ENCODE results near the gene GIMAP5. TPM values are rescaled to one million over a fixed set of nuclear protein-coding genes. Genes with fewer than 3 reads are reported as not detected.

The GIMAP5 gene
- total and polyA plus RNA-seq, 2 of the 13 experiments (the other 11 are each of a cell fraction or from before 2014, with no cell fraction given) = not detected

DNA sequence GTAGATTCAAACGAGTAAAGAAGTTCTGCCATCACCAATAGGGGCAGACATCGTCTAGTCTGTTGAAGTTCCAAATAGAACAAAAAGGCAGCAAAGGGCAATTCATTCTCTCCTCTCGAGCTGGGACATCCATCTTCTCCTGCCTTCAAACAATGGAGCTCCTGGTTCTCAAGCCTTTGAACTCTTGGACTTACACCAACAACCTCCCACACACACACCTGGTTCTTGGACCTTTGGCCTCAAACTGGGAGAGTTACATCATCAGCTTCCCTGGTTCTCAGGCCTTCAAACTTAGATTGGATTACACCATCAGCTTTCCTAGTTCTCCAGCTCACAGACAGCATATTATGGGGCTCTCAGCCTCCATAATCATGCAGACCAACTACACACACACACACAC, 9.8 kb upstream of the GIMAP5 start (continued):
- TF ChIP-seq NFKBIZ (CRISPR knock-in tag; IDR thresholded peaks at IDR 0.05) = no peak
- no peak for TF ChIP-seq PTBP1 (IDR thresholded peaks at IDR 0.05; ENCODE audit: low read depth, low read length, poor library complexity, severe bottlenecking)
- TF ChIP-seq CENPT (CRISPR knock-in tag; IDR thresholded peaks at IDR 0.05; ENCODE audit: low read depth) = no peak
- peak; percentile 58; the same call in 1 of the 2 replicates for TF ChIP-seq POGZ (CRISPR knock-in tag; IDR thresholded peaks at IDR 0.05)
- TF ChIP-seq, protein P1, sequence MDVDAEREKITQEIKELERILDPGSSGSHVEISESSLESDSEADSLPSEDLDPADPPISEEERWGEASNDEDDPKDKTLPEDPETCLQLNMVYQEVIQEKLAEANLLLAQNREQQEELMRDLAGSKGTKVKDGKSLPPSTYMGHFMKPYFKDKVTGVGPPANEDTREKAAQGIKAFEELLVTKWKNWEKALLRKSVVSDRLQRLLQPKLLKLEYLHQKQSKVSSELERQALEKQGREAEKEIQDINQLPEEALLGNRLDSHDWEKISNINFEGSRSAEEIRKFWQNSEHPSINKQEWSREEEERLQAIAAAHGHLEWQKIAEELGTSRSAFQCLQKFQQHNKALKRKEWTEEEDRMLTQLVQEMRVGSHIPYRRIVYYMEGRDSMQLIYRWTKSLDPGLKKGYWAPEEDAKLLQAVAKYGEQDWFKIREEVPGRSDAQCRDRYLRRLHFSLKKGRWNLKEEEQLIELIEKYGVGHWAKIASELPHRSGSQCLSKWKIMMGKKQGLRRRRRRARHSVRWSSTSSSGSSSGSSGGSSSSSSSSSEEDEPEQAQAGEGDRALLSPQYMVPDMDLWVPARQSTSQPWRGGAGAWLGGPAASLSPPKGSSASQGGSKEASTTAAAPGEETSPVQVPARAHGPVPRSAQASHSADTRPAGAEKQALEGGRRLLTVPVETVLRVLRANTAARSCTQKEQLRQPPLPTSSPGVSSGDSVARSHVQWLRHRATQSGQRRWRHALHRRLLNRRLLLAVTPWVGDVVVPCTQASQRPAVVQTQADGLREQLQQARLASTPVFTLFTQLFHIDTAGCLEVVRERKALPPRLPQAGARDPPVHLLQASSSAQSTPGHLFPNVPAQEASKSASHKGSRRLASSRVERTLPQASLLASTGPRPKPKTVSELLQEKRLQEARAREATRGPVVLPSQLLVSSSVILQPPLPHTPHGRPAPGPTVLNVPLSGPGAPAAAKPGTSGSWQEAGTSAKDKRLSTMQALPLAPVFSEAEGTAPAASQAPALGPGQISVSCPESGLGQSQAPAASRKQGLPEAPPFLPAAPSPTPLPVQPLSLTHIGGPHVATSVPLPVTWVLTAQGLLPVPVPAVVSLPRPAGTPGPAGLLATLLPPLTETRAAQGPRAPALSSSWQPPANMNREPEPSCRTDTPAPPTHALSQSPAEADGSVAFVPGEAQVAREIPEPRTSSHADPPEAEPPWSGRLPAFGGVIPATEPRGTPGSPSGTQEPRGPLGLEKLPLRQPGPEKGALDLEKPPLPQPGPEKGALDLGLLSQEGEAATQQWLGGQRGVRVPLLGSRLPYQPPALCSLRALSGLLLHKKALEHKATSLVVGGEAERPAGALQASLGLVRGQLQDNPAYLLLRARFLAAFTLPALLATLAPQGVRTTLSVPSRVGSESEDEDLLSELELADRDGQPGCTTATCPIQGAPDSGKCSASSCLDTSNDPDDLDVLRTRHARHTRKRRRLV (CRISPR knock-in tag; IDR thresholded peaks at IDR 0.05) = no peak
- TF ChIP-seq CCDC6 (CRISPR knock-in tag; IDR thresholded peaks at IDR 0.05) = no peak
- no peak for TF ChIP-seq MATR3 (CRISPR knock-in tag; IDR thresholded peaks at IDR 0.05)
- no peak for TF ChIP-seq RNF2 (conservative IDR thresholded peaks at IDR 0.05; ENCODE audit: low read depth)
- no peak for TF ChIP-seq ZNF879 (CRISPR knock-in tag; IDR thresholded peaks at IDR 0.05)
- no peak for TF ChIP-seq ZNF431 (CRISPR knock-in tag; IDR thresholded peaks at IDR 0.05; ENCODE audit: borderline replicate concordance, low read depth)
- TF ChIP-seq, protein P2, sequence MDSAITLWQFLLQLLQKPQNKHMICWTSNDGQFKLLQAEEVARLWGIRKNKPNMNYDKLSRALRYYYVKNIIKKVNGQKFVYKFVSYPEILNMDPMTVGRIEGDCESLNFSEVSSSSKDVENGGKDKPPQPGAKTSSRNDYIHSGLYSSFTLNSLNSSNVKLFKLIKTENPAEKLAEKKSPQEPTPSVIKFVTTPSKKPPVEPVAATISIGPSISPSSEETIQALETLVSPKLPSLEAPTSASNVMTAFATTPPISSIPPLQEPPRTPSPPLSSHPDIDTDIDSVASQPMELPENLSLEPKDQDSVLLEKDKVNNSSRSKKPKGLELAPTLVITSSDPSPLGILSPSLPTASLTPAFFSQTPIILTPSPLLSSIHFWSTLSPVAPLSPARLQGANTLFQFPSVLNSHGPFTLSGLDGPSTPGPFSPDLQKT (CRISPR knock-in tag; IDR thresholded peaks at IDR 0.05; ENCODE audit: borderline replicate concordance) = no peak
- no peak for TF ChIP-seq MTA1 (CRISPR knock-in tag; IDR thresholded peaks at IDR 0.05; ENCODE audit: borderline replicate concordance)
- no peak for TF ChIP-seq THYN1 (CRISPR knock-in tag; IDR thresholded peaks at IDR 0.05; ENCODE audit: borderline replicate concordance, low read depth)
- no peak for TF ChIP-seq ZNF724P (CRISPR knock-in tag; IDR thresholded peaks at IDR 0.05; ENCODE audit: borderline replicate concordance)
- TF ChIP-seq HNRNPH1 (optimal IDR thresholded peaks at IDR 0.05; ENCODE audit: low read depth, low read length) = no peak
- no peak for TF ChIP-seq ZNF780A (CRISPR knock-in tag; IDR thresholded peaks at IDR 0.05)
- peak; percentile 54; the same call in 1 of the 2 replicates for TF ChIP-seq TARDBP (CRISPR knock-in tag; IDR thresholded peaks at IDR 0.05)
- TF ChIP-seq, protein P3, sequence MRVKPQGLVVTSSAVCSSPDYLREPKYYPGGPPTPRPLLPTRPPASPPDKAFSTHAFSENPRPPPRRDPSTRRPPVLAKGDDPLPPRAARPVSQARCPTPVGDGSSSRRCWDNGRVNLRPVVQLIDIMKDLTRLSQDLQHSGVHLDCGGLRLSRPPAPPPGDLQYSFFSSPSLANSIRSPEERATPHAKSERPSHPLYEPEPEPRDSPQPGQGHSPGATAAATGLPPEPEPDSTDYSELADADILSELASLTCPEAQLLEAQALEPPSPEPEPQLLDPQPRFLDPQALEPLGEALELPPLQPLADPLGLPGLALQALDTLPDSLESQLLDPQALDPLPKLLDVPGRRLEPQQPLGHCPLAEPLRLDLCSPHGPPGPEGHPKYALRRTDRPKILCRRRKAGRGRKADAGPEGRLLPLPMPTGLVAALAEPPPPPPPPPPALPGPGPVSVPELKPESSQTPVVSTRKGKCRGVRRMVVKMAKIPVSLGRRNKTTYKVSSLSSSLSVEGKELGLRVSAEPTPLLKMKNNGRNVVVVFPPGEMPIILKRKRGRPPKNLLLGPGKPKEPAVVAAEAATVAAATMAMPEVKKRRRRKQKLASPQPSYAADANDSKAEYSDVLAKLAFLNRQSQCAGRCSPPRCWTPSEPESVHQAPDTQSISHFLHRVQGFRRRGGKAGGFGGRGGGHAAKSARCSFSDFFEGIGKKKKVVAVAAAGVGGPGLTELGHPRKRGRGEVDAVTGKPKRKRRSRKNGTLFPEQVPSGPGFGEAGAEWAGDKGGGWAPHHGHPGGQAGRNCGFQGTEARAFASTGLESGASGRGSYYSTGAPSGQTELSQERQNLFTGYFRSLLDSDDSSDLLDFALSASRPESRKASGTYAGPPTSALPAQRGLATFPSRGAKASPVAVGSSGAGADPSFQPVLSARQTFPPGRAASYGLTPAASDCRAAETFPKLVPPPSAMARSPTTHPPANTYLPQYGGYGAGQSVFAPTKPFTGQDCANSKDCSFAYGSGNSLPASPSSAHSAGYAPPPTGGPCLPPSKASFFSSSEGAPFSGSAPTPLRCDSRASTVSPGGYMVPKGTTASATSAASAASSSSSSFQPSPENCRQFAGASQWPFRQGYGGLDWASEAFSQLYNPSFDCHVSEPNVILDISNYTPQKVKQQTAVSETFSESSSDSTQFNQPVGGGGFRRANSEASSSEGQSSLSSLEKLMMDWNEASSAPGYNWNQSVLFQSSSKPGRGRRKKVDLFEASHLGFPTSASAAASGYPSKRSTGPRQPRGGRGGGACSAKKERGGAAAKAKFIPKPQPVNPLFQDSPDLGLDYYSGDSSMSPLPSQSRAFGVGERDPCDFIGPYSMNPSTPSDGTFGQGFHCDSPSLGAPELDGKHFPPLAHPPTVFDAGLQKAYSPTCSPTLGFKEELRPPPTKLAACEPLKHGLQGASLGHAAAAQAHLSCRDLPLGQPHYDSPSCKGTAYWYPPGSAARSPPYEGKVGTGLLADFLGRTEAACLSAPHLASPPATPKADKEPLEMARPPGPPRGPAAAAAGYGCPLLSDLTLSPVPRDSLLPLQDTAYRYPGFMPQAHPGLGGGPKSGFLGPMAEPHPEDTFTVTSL (CRISPR knock-in tag; IDR thresholded peaks at IDR 0.05; ENCODE audit: borderline replicate concordance) = peak; percentile 68; the same call in 1 of the 2 replicates
- TF ChIP-seq NR1H2 (CRISPR knock-in tag; IDR thresholded peaks at IDR 0.05; ENCODE audit: borderline replicate concordance, low read depth) = no peak
